IPS-18c (cell line): Measurements from ENCODE around the gene ABHD17C.
"Not testable (repeated sequence)": the region's sequence is repeated elsewhere in the genome, so short reads cannot be mapped to it uniquely, and the experiment has no call there.

ENCODE experiments used
- H3K4me3 ChIP-seq: 2 replicates; pipeline ENCODE4 v1.7.0; 2013; ENCODE audit warnings: low read depth, mild to moderate bottlenecking, low read length, moderate library complexity; ENCODE audit not compliant: insufficient read depth
- H3K9me3 ChIP-seq: one replicate; pipeline ENCODE4 v1.6.1; 2013; ENCODE audit warnings: mild to moderate bottlenecking, low read length, moderate library complexity; ENCODE audit not compliant: control insufficient read depth, insufficient read depth

ABHD17C gene

GRCh38 chr15:80695099-80695910 lies at the start of gene ABHD17C:
Gene ABHD17C (plus strand): TSS chr15:80695310. CDS start chr15:80695430, 120 bp downstream.
- H3K4me3 ChIP-seq, result peak within 1 kb of the TSS; percentile 73

GRCh38 chr15:80645494-80646065 lies 49.5 kb upstream of the ABHD17C start:
- Histone ChIP-seq H3K9me3 (peaks cover 6% of the 10 kb centered on the region), H3K4me3 (no peak overlapping the region)

More at GRCh38 chr15:80695099-80695910, at the start of gene ABHD17C:
- H3K9me3 ChIP-seq, result peaks cover 2% of the 10 kb centered on the region

GRCh38 chr15:80647424-80647823 lies 47.7 kb upstream of the ABHD17C start:
- H3K4me3 ChIP-seq, H3K9me3 ChIP-seq: not testable (repeated sequence)

- Histone ChIP-seq H3K4me3 (no peak overlapping the region), H3K9me3 (peaks cover 3% of the 10 kb centered on the region)
Observed at GRCh38 chr15:80654299-80654698, 40.8 kb upstream of the ABHD17C start.

GRCh38 chr15:80659375-80659774 lies 35.7 kb upstream of the ABHD17C start:
- Histone ChIP-seq H3K4me3 (no peak overlapping the region), H3K9me3 (no peaks in the 10 kb centered on the region)

- Histone ChIP-seq H3K4me3 (no peak overlapping the region), H3K9me3 (no peaks in the 10 kb centered on the region)
Observed at GRCh38 chr15:80660119-80660518, 35.0 kb upstream of the ABHD17C start.

- Histone ChIP-seq H3K4me3 (no peak overlapping the region), H3K9me3 (no peaks in the 10 kb centered on the region)
Observed at GRCh38 chr15:80662129-80662528, 33.0 kb upstream of the ABHD17C start.

GRCh38 chr15:80662757-80663553 lies 32.2 kb upstream of the ABHD17C start:
- no peak overlapping the region for H3K4me3 ChIP-seq

GRCh38 chr15:80665151-80665550 lies 30.0 kb upstream of the ABHD17C start:
- H3K4me3 ChIP-seq, result no peak overlapping the region
- no peaks in the 10 kb centered on the region for H3K9me3 ChIP-seq

More at GRCh38 chr15:80662757-80663553, 32.2 kb upstream of the ABHD17C start:
- H3K9me3 ChIP-seq, result no peaks in the 10 kb centered on the region

GRCh38 chr15:80667936-80668335 lies 27.2 kb upstream of the ABHD17C start:
- no peaks in the 10 kb centered on the region for H3K9me3 ChIP-seq
- H3K4me3 ChIP-seq, result no peak overlapping the region

- H3K9me3 ChIP-seq, result no peaks in the 10 kb centered on the region
- no peak overlapping the region for H3K4me3 ChIP-seq
Observed at GRCh38 chr15:80668546-80669236, 26.4 kb upstream of the ABHD17C start.

GRCh38 chr15:80669663-80670273 lies 25.3 kb upstream of the ABHD17C start:
- no peak overlapping the region for H3K4me3 ChIP-seq
- H3K9me3 ChIP-seq, result no peaks in the 10 kb centered on the region

- H3K4me3 ChIP-seq, result no peak overlapping the region
- peaks cover 3% of the 10 kb centered on the region for H3K9me3 ChIP-seq
Observed at GRCh38 chr15:80673561-80674244, 21.4 kb upstream of the ABHD17C start.

- Histone ChIP-seq H3K4me3 (no peak overlapping the region), H3K9me3 (peaks cover 3% of the 10 kb centered on the region)
Observed at GRCh38 chr15:80674245-80674614, 20.9 kb upstream of the ABHD17C start.

GRCh38 chr15:80677041-80677440 lies 18.1 kb upstream of the ABHD17C start:
- Histone ChIP-seq H3K9me3 (peaks cover 3% of the 10 kb centered on the region), H3K4me3 (no peak overlapping the region)

- Histone ChIP-seq H3K4me3 (no peak overlapping the region), H3K9me3 (peaks cover 3% of the 10 kb centered on the region)
Observed at GRCh38 chr15:80679167-80679803, 15.8 kb upstream of the ABHD17C start.
